ENCODE data around the gene TECPR1.

GRCh38 chr7:98283887-98284222 lies 31.8 kb upstream of the TECPR1 start:
- TF ChIP-seq CTCF (IDR thresholded peaks at IDR 0.05; ENCODE audit: low read depth, low read length, poor library complexity, severe bottlenecking) (no peak), EZH2phosphoT487 (IDR thresholded peaks at IDR 0.05; ENCODE audit: borderline replicate concordance, low read length) (no peak)
